Activated CD8-positive, alpha-beta memory T cell treated with anti-CD3 and anti-CD28 coated beads for 24 hours (primary cell): ENCODE results near the gene FRMD7.
"Not testable (repeated sequence)": the region's sequence is repeated elsewhere in the genome, so short reads cannot be mapped to it uniquely, and the experiment has no call there.

Experiments used
- DNase-seq: peaks from one replicate; pipeline ENCODE4 v3.0.0-alpha.2; 2020

Gene FRMD7

DNA sequence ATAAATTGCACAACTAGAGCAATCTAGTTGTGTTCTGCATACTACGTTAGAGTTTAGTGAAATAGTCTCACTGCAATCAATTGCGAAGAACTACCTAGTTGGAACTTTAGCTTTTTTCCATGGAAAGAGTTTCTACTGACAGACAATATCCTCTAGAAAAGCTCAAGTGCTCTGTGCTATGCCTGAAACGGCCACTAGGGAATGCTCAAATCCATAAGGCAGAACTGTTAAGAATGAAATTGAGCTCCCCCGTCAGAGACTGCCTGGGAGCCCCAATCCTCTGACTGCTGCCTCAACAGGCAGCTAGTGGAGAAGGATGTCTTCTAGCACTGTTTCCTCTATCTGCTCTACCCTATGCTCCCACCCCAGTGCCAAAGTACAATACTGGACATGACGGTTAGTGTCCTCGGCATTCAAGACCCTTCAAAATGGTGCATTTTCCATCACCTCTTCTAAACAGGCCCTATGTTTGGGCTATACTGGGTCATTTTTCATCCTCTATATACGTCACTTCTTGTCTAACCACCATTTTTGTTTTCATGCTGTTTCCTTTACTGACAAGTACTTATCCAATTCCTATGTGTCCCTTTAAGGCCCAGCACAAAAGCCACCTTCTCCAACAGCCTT lies 35.3 kb downstream of the FRMD7 start:
- DNase-seq, result peak; percentile 67

DNA sequence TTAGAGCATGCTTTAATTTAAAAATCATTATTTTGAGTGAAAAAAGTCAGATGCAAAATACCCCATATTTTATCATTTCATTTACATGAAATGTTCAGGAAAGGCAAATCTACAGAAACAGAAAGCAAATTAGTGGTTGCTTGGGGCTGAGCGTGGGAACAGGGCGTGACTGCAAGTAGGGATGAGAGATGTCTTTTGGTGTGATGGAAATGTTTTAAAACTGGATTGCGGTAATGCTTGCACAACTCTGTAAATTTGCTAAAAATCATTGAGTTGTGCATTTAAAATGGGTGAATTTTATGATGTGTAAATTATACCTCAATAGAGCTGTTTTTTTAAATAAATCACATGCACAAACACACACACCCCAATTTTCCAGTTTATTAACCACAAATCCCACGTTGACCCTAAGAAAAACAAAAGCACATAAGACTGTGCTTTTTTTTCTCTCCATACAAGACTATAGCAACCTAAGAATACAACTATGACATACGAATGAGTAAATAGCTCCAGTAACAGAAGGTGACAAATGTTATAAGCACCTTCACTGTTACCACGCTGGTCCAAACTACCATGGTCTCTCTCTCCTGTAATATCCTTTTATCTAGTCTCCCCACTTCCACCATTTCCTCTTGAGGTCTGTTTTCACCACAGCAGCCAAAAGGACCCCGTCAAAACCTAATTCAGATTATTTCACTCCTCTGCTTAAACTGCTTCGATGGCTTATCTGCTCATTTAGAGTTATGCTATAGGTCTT lies 37.2 kb downstream of the FRMD7 start:
- DNase-seq, result no peak

DNA sequence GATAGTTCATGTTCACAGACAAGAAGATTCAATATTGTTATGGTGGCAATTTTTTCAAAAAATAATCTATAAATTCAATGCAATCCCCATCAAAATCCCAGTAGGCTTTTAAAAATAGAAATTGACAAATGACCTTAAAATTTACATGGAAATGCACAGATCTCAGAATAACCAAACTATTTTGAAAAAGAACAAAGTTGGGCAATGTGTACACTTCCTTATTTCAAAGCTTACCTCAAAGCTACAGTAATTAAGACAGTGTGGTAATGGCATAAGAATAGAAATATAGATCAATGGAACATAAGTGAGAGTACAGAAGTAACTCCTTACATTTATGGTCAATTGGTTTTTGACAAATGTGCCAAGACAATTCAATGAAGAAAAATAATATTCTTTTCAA lies 39.0 kb downstream of the FRMD7 start:
- DNase-seq, result no peak

DNA sequence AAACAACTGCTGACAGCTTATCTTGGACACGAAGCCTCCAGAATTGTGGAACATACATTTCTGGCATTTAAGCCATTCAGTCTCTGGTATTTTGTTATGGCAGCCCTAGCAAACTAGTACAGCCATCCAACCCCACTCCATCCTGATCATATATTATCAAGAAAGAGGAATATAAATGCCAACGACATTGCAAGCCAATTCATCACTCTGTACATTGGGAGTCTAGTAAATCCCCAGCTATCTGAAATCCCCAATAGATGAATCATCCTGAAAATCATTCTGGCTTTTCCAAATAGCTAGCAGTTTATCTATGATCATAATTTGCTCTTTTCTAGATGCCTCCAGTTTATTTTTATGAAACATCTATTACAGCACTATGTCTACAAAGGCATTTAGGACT lies 41.1 kb downstream of the FRMD7 start:
- no peak for DNase-seq

GRCh38 chrX:132085786-132086185 lies 42.0 kb downstream of the FRMD7 start:
- no peak for DNase-seq

- no peak for DNase-seq
Measured at GRCh38 chrX:132077912-132078311, 49.9 kb downstream of the FRMD7 start.

- DNase-seq, result no peak
Measured at GRCh38 chrX:132077414-132077813, 50.4 kb downstream of the FRMD7 start.

- DNase-seq, result no peak
Measured at GRCh38 chrX:132071254-132071653, 56.6 kb downstream of the FRMD7 start.

GRCh38 chrX:132068405-132068804 lies 59.4 kb downstream of the FRMD7 start:
- DNase-seq, result no peak

DNA sequence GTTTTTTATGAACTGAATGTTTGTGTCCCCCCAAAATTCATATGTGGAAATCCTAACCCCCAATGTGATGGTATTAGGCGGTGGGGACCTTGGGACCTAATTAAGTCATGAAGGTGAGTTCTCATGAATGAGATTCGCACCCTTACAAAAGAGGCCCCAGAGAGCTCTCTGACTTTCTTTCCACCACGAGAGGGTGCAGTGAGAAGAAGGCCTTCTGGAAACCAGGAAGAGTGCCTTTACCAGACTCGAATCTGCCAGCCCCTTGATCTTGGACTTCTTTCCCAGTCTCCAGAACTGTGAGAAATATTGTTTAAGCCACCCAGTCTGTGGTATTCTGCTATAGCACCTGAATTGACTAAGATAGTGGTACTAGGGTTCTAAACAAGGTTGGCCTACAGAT lies 64.0 kb downstream of the FRMD7 start:
- DNase-seq, result no peak

DNA sequence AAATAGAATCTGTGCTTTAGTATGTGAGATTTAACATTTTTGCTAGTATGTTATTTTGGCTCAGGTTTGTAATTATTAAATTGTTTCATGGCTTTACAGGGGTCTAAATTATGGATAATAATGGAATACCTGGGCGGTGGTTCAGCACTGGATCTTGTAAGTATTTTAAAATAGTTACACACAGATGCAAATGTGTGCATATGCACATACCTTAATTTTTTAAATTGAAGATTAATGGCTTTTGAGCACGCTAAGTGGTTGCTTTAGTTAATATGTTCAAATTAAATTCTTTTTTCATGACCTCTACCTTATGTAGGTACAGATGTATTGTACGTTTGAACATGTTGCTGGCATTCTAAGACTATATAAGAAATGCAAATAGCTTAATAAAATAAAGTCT lies 64.5 kb downstream of the FRMD7 start:
- DNase-seq, result no peak

GRCh38 chrX:132059973-132060540 lies 67.8 kb downstream of the FRMD7 start:
- no peak for DNase-seq

- DNase-seq, result no peak
Measured at GRCh38 chrX:132058975-132059374, 68.8 kb downstream of the FRMD7 start.

DNA sequence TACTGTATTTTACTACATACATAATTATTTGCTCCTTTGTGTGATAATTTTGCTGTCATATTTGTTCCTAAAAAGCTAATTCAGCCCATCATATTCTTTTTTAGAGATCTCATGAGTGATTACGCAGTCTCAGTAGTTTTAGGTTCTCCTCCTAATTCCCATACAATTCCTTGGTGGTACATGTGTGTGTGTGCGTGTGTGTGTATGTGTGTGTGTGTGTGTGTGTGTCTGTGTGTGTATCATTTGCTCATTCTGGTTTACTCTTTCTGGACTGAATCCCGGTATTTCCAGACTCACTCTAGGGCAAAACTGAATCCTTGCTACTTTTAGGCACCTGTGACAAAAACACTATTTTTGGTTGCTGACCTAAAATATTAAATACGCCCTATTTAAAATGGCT lies 69.8 kb downstream of the FRMD7 start:
- no peak for DNase-seq

DNA sequence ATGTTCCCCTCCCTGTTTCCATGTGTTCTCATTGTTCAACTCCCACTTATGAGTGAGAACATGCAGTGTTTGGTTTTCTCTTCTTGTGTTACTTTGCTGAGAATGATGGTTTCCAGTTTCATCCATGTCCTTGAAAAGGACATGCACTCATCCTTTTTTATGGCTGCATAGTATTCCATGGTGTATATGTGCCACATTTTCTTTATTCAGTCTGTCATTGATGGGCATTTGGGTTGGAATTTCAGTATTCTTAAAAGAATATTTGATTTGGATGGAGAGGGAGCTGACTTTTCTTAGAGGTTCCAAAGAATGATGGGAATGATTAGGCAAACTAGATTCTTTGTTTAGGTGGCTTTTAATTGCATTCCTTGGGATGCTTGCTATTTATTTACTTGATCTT lies 76.0 kb downstream of the FRMD7 start:
- not testable (repeated sequence) for DNase-seq

DNA sequence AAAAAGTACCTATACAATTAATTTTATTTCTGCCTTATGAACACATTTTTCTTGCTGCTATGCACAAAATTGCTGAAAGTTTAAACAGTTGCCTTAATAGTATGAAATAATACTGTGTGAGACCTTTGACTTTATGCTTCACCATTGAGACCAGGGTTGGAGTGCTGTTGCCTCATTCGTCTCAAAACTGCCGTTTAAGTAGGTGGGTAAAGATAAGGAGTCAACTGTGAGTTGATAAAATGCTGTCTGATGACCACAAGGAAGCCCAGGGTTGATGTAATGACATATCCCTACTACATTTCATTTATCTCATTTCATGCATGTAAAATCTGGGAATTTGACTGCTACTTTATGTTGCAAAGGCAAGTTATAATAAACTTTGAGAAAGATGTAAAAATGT lies 81.3 kb downstream of the FRMD7 start:
- no peak for DNase-seq

- no peak for DNase-seq
Measured at GRCh38 chrX:132045456-132045855, 82.4 kb downstream of the FRMD7 start.

DNA sequence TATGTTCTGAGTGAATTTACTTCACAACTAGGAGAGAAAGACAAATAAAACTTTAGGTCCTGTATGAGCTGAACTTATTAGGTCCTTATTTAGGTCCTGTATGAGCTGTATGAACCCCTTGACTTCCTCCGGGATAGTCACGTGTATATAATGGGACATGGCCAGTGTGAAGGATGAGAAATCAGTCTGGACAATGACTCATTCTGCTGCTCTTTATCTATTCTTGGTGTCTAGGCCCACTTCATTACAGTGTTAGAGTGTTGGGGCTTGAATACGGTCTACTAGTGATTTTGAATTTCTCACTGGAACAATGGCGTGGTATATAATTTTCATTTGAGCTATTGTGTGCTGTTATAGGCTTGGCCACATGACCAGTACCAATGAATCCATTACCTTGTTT lies 82.9 kb downstream of the FRMD7 start:
- DNase-seq, result no peak

DNA sequence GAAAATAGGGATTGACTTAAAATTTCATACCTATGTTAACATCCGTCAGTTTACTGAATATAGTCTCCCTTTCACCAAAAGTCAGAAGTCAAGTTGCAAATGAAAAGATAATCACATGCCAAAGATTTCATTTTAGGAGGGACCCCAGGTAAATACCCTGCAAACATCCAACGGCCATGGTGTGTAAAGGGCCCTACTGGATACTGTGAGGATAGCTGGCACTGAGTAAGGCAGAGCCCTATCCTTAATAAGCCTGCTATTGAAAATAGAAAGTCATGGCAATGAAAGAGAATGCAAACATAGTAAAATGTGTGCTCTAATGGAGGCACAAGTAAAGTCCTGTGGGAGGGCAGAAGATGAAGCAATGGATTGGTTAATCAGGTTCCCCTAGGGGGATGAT lies 83.8 kb downstream of the FRMD7 start:
- DNase-seq, result no peak

DNA sequence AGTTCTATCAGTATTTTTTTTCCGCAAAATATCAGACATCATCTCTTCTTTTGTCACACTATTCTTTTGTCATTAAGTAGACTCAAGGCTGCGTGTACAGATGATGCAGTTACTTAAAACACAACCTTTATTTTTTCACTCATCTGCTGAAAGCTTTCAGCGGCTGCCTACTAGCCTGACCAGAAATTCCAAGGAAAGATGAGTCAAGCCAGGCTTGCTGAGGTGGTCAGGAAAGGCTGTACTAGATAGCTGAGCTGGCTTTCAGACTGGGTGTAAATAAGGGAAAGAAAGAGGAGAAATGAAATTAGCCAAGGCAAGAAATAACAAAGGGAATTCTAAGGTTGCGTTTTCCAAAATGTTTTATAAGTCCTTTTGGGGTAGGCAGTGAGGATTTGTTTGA lies 86.8 kb downstream of the FRMD7 start:
- no peak for DNase-seq

DNA sequence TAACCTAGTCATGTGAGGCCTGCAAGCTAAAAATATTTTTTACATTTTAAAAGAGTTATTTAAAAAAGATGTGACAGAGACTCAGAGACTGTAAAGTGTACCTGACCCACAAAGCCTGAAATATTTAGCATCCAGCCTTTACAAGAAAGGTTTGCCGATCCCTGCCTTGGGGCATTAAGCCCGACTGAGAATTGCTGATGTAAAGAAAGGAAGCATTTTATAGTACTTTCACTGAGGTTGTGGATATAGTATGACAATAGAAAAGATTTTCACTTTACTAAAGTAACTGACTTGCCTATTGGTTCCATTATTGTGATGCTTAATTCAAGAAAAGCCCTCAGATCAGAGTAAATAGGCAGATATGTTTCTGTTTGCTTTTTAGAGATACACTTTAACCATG lies 87.8 kb downstream of the FRMD7 start:
- no peak for DNase-seq

DNA sequence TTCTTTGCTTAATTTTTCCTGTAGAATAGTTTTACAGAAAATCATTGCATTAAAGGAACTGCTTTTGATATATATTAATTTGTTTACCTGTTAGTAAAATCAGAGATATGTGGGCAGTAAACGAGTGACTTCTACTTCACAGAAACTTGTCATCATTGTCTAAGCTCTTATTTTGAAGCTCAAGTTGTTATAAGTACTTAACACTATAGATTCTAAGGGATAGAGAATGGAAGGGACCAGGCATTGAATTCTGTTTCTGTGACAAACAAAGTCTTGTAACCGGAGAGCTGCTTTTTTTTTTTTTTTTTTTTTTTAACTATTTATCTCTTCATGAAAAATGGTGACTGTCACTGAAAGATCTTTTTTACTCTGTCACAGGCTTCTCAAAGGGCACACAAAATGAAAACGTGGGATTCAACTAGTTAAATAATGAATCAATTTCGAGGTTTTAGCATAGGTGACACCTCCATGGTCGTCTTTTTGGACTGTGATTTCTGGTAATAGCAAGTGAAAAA lies 90.3 kb downstream of the FRMD7 start:
- no peak for DNase-seq

DNA sequence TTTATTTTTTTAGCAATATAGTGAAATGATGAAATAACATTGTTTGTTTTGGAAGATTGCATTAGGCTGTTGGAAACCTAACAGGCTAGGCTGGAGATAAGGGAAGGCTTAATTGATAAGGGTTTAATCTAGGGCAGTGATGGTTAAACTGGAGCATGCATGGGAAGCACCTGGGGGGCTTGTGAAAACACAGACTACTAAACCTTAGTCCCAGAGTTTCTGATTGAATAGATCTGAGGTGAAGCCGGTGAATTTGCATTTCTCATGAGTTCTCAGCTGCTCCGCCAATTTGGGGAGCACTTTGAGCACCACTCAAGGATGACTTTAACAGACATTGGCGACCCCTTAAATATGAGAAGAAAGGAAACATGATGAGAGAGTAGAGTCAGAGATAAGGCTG lies 93.2 kb downstream of the FRMD7 start:
- DNase-seq, result no peak

- DNase-seq, result no peak
Measured at GRCh38 chrX:132033166-132033565, 94.7 kb downstream of the FRMD7 start.
